Small intestine (tissue), 4 donors: ENCODE results near the gene SLC1A4. TPM values are rescaled to one million over a fixed set of nuclear protein-coding genes. Genes with fewer than 3 reads are reported as not detected.

Source experiments
- polyA plus RNA-seq, 4 donors: library from polyadenylated mRNA; stranded (reverse) in 3 of 4; unstranded in 1 of 4; fragments of 200-250 nt in 3 of 4; fragments of 120-200 nt in 1 of 4; gene quantifications; one replicate each; pipeline versions ENCODE4 v1.2.1 to v1.2.3, GENCODE V29; 2013
- donor health status: healthy with polysubstance abuse.
- donor health status: Bipolar disorder and iron deficiency.
- donor health status: healthy.

SLC1A4 gene
- polyA plus RNA-seq, 4 donors: 0.67 to 18.7 (median 3.9) TPM

Other genes with a start within 250 kb of the SLC1A4 start
- 1 to 10 TPM in 3 of 4 donors, under 1 TPM in 1; 0.89 to 9.5 (median 4.7) TPM for gene CEP68, start 67.0 kb downstream of the SLC1A4 start, polyA plus RNA-seq
- gene RAB1A, start 140.7 kb downstream of the SLC1A4 start, polyA plus RNA-seq: 100 to 1,000 TPM; 144 to 271 (median 164) TPM
- 100 to 1,000 TPM in 2 of 4 donors, 10 to 100 TPM in 2; 76.7 to 185 (median 101) TPM for gene ACTR2, start 238.4 kb downstream of the SLC1A4 start, polyA plus RNA-seq